Endothelial cell of hepatic sinusoid (primary cell): ENCODE measurements around the gene SNRK.

Experiments
- in situ Hi-C: cut with HindIII; loops from 2 replicates; pipeline ENCODE4 v1.10.0; 2017; ENCODE audit warnings: low sequenced_read_pairs

The SNRK gene

DNA sequence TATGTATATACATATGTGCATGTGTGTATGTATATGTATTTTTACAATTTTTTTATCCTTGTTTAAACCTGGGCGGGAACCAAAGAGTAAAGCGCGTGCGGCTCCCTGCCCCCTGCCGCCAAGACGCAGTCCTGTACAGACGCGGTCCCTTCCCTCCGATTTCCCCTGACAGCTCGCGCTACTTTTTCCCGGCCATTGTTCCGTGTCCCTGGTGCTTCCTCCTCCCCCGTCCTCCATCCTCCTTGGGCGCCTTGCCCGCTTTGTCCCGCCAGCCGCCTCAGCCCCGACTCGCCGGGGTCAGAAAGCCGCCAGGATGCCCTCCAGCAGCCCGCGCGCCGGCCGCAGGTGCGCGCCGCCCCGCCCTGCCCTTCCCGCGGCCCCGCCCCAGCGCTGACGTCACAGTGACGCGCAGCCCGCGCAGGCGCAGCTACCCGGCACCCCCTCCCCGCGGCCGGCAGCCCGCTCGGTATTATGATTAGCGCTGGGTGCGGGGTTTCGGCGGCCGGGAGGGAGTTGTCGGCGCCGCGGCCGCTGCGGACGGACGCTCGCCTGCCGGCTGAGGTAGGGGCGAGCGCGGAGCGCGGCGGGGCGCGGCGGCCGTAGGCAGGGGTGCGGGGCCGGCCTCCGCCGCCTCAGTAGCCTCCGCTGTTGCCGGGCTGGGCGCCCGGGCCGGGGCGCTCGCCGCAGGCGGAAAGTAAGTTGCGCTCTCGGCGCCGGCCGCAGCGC lies at the start of gene SNRK:
Gene SNRK, plus strand, starts transcription at position 426 of the 726 bp plus-strand sequence. CDS start 16,664 bp downstream, outside the sequence.
- in situ Hi-C loops = no loop called here

DNA sequence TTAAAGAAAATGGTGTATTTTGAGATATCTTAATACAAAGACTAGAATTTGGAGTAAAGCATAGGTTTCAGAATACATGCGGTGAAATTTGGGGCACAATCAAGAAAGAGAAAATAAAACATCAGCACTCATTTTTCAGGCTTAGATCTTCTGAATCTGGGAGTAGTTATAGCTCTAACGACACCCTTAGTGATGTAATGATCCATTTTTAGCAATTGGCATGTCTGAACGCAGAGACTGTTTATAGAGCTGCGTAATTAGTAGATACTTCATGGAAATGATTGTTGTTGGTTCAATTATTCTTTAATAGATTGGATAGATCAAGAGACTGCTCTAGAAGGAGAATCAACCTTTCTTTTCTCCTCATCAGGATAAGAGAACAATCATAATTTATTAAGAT lies 47.5 kb upstream of the SNRK start:
- in situ Hi-C loops = no loop called here

- in situ Hi-C loops = no loop called here
These were observed 46.6 kb upstream of the SNRK start for GRCh38 chr3:43239755-43240154.

DNA sequence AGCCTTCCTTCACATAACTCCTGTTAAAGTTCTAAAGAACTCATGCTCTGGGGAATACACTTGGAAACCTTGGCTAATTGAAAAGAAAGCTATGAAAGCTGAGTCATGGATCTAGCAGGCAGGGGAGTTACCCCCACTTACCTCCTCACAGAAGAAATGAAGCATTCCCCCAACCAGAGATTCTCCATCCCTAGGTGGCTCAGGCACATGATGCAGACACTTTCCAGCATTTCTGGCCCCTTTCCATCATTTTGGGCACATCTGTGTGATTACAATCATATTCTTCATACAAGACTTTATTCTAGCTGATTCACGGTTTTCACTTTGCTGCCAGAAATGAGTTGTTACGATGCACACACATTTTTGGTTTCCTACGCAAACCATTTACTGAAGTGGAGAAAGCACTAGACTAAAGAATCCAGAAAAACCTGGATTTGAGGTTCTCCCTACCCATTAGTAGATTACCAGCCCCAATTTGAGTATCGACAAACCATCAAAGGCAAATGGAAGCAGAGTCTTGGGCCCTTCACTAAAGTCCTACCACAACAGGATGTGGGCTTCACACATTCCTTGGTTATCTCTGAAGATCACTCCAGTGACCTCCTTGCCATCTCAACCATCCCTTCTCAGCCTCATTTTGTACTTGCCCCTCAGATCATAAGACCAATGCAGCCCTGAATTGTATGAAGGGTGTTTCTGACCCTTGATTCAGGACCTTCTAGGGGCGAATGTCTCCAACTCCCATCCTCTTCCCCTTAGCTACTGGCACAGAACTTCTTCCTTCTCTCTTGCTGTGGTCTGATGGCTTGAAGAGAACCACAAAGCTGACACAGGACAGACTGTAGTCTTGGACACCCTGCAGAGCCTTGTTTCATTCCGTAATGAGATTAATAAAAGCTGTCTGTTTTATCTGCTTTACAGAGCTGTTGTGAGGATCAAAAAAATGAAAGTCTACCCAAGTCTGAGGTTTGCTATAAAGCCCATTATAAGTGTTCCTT lies 42.5 kb upstream of the SNRK start:
- in situ Hi-C loops = no loop called here

- in situ Hi-C loops = no loop called here
These were observed 41.6 kb upstream of the SNRK start for GRCh38 chr3:43244694-43245093.

GRCh38 chr3:43246976-43247375 lies 39.4 kb upstream of the SNRK start:
- in situ Hi-C loops = no loop called here

- in situ Hi-C loops = no loop called here
These were observed 38.7 kb upstream of the SNRK start for GRCh38 chr3:43247561-43248184.

DNA sequence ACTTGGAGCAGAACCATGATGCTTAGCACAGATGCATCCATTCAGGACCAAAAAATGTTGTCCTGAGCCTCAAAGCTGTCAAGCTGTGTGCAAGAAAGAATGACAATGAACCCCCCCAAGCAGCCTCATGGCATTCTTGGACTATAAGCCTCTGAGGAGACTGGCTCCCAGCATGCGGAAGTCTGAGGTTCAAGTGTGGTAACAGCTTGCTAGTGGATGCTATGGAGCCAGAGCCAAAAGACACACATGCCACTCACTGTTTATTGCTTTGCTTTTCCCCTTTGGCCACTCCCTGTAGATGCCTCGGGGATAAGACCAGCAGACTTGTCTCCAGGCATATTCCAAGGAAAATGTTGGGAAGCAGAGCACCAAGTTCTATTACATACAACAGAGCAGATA lies 38.2 kb upstream of the SNRK start:
- in situ Hi-C loops = no loop called here

- in situ Hi-C loops = no loop called here
These were observed 37.4 kb upstream of the SNRK start for GRCh38 chr3:43248973-43249372.

DNA sequence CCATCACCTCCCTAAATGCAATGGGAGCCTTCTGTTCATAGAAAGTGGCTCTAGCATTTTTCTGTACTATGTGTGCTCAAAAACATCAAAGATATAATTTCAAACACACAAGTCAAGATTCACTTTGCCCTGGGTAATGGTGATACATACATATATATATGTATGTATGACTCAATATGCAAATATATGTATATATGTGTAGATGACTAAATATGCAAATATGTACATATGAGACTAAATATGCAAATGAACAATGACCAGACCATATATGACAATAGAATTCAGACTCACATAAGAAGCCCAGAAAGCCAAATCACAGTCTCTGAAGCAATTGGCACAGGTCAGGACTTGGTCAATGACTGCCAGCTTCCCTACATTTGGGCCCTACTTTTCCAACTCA lies 36.9 kb upstream of the SNRK start:
- in situ Hi-C loops = no loop called here

GRCh38 chr3:43253294-43253693 lies 33.0 kb upstream of the SNRK start:
- in situ Hi-C loops = no loop called here

- in situ Hi-C loops = no loop called here
These were observed 32.2 kb upstream of the SNRK start for GRCh38 chr3:43254125-43254524.

DNA sequence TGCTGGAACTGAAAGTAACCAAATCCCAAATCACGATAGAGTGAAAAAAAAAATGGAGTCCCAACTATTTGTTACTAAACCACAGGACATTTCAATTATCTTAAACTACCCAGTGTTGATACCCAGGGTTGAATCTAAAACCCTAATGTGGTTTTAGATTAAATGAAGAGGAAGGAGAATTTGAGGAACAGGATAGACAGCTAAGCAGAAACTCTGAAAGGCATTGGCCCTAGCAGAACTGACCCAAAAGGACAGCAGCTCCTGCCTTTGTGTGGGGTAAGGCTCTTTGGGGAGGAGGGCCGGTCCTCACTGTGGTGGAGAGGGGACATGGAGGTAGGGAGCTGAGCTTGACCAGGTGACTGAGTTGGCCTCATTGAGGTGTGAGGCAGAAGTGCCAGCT lies 30.7 kb upstream of the SNRK start:
- in situ Hi-C loops = no loop called here

DNA sequence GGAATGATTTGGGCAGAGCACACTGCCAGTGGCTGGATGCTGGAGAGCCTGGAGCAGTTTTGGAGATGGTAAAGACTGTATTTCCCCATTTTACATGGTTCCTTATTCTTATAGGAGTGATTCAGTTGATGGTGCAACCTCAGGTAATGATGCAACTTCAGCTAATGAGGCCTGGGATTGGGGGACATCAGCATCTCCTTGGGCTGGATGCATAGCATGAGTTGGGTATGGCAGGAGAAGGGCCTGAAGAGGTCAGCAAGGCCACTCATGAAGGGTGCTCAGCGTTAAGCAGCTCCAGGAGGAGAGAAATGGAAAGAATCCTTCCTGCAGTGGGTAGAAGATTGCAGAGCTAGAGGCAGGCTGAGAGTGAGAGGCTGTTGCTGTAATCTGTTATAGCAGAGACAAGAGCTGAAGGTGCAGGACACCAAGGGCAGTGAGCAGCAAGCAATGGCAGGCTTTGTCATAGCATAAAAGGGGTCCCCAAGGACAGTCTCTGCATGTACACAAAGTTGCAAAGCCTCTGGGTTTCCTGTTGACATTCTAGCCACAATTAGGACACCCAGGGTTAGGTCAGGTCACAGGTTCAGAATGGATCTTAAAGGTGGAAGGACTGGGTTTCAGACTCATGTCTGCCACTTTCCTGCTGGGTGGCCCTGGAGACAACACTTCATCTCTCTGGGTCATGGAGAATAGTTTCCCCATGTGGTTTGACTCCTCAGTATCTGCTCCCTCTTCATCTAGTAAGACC lies 29.5 kb upstream of the SNRK start:
- in situ Hi-C loops = no loop called here

DNA sequence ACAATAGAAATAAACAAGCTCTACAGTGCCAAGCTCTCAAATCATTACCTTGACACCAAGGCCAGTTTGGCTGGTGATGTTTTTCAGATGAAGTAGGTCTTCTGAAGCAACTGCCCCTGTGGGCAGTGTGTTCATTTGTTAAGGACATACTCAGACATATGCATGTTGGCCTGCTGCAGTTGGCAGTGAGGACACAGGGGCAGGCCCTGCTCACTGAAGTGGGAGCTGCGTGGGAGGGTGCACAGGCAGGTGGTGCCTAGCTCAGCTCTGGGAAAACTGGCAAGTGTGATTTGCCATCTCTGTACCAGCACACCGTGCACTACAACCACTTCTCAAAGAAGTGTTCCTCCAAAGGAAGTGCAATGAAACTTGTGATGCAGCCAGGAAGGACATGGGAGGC lies 28.5 kb upstream of the SNRK start:
- in situ Hi-C loops = no loop called here

DNA sequence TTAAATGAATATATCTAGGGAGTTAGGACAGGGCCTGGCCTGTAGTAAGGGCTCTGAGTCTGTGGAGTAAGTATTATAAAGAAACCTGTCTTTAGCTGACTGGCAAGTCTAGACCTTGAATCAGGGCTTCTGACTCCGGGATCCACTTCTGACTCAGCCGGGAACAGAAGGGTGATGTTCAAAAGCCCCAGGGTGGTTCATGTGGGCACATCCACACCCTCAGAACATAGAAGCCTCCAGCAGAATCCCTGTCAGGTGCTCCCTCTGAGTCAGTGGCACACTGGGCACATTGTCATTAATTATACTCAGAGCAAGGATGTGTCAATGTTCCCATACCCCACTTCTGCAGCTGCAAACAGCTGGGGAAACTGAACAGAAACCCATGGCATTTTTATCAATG lies 26.7 kb upstream of the SNRK start:
- in situ Hi-C loops = no loop called here

DNA sequence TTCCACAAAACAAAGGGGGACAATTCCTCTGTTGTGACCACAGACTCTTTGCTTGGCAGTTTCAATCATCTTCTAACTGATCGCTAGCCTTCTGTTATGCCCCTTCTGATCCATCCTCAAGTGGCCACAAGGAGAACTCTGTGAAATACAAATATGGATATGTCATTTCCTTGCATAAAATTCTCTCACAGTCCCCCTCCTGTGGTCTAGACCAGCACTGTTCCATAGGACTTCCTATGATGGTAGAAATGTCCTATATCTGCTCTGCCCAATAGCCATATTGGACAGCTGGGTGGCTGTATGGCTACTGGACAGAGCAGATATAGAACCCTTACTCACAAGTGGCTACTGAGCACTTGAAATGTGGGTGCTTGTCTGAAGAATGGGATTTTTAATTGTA lies 25.9 kb upstream of the SNRK start:
- in situ Hi-C loops = no loop called here

DNA sequence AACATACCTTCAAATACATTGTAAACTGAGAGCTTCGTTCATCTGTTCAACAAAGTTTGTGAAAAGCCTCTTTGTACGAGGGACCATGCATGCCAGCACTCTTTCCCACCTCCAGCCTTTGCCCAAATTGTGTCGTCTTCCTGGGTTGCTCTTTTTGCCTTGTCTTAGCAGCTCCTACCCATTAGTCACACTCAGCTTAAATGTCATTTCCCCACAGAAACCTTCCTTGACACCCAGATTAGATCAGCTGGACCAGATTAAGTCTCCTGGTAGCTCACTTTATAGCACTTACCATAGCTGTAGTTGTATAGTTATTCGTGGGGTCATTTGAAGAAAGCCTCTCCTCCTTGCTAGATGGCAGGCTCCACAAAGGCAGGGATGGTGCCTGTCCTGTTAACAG lies 24.1 kb upstream of the SNRK start:
- in situ Hi-C loops = no loop called here

DNA sequence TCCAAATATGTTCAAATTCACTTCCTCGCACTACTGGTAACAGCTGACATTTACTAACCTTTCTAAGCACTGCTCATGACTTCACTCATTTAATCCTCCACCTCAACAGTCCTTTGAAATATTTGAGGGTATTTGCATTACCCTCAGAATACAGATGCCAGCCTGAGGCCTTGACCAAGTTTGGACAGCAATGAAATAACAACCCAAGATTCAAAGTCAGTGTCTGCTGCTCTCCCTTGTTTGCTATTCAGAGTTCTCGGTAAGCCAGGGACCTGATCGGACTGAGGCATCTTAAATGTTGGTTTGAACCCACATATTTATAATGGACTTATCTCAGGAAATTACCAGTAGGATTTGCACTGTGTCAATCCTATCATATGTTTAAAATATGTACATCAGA lies 19.9 kb upstream of the SNRK start:
- in situ Hi-C loops = no loop called here

DNA sequence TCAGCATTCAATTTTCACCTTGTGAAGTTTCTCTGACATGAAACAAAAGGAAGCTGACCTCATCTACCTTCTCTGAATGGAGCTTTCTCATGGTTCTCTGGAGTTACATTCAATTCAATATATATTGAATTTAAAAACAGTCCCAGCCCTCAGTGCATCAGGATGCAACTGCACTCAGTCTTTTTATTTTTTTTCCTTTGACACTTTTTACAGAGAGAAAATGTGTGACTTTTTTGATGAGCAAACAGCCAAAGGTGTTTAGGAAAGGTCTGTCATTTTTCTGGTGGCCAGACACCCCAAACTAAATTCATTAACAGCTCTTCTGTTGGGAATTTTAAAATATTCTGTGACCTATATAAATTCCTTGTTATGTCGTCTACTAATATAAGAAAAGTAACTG lies 19.3 kb upstream of the SNRK start:
- in situ Hi-C loops = no loop called here

- in situ Hi-C loops = no loop called here
These were observed 17.7 kb upstream of the SNRK start for GRCh38 chr3:43268636-43269035.
